SK-N-MC (cell line): ENCODE results near the gene EML2.

ENCODE experiments used
- EZH2 ChIP-seq: fragments of 200-600 bp; sonication (generic); IDR thresholded peaks from one replicate; pipeline ENCODE4 v1.6.1; 2017; ENCODE audit warnings: antibody characterized with exemption
- FOXP2 ChIP-seq: optimal IDR thresholded peaks from 2 replicates; pipeline ENCODE3; 2011; ENCODE audit warnings: mild to moderate bottlenecking, moderate library complexity; ENCODE audit not compliant: insufficient read depth; ENCODE audit errors: extremely low read length, control extremely low read depth
- POLR2AphosphoS5 ChIP-seq: IDR thresholded peaks from 2 replicates; pipeline ENCODE4 v1.6.1; 2012; ENCODE audit warnings: mild to moderate bottlenecking, low read depth, low read length, borderline replicate concordance

GRCh38 chr19:45587873-45588272, 51.3 kb downstream of the EML2 start:
- no peak for TF ChIP-seq POLR2AphosphoS5
- no peak for TF ChIP-seq EZH2
- no peak for TF ChIP-seq FOXP2
